Measurements from ENCODE around the gene TMEM37.

TMEM37 gene

GRCh38 chr2:119451336-119452050 lies 19.8 kb downstream of the TMEM37 start:
- H3K4me3 ChIP-seq (ENCODE audit: control insufficient read depth, low read depth, low read length): no peak overlapping the region
- DNase-seq (ENCODE audit: low read depth): no peak
- no peak for TF ChIP-seq CTCF (conservative IDR thresholded peaks at IDR 0.05; ENCODE audit: control insufficient read depth, insufficient read depth, low read depth, low read length)

GRCh38 chr2:119453972-119454593 lies 22.4 kb downstream of the TMEM37 start:
- TF ChIP-seq CTCF (conservative IDR thresholded peaks at IDR 0.05; ENCODE audit: control insufficient read depth, insufficient read depth, low read depth, low read length): no peak
- no peak overlapping the region for H3K4me3 ChIP-seq (ENCODE audit: control insufficient read depth, low read depth, low read length)
- DNase-seq (ENCODE audit: low read depth): no peak

DNA sequence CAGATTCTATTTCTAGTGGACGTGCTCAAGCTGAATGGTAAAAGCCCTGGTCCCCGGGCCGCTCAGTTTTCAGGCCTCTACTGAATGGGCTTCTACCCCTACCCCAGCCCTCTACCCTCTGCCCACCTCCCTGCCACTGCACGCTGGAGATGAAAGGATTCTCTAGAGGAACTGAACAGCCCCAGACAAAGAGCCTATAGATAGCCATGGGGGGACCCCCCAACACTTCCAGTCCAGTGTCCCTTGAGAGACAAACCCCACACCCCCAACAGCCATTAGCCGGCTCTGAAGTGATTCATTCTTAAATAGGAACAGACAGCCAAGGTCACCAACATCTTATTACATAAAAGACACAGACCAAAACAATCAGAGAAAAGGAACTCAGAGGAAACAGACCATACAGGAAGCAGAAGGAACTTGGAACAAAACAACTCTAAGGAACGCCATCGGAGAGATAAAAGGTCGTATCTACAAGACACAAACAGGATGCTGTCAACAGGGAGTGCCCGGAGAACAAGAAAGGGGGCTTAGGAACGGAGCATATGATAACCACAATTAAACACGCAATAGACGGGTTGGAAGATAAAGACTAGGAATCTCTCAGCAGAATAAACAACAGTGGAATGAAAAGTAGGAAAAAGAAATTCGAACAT lies 23.5 kb downstream of the TMEM37 start:
- no peak overlapping the region for H3K4me3 ChIP-seq (ENCODE audit: control insufficient read depth, low read depth, low read length)
- TF ChIP-seq CTCF (conservative IDR thresholded peaks at IDR 0.05; ENCODE audit: control insufficient read depth, insufficient read depth, low read depth, low read length): no peak
- no peak for DNase-seq (ENCODE audit: low read depth)

GRCh38 chr2:119460076-119460475 lies 28.4 kb downstream of the TMEM37 start:
- H3K4me3 ChIP-seq (ENCODE audit: control insufficient read depth, low read depth, low read length): no peak overlapping the region
- no peak for DNase-seq (ENCODE audit: low read depth)
- no peak for TF ChIP-seq CTCF (conservative IDR thresholded peaks at IDR 0.05; ENCODE audit: control insufficient read depth, insufficient read depth, low read depth, low read length)

DNA sequence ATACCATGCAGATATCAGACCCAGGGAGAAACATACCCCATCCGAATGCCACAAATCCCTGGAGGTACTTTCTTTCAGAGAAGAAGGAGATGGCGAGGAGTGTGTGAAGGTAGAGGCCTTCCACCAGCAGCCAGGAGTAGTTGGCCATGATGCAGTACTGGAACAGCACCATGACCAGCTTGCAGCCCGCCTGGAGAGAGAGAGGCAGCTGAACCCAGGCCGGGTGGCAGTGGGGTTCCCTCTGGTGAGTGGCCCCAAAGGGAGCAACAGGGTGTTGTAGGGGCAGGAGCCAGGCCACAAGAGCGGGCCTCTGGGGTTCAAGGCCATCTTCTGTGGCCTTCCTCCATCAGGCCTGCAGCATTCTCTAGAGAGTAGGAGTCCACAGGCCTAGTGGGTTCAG lies 30.2 kb downstream of the TMEM37 start:
- DNase-seq (ENCODE audit: low read depth): no peak

DNA sequence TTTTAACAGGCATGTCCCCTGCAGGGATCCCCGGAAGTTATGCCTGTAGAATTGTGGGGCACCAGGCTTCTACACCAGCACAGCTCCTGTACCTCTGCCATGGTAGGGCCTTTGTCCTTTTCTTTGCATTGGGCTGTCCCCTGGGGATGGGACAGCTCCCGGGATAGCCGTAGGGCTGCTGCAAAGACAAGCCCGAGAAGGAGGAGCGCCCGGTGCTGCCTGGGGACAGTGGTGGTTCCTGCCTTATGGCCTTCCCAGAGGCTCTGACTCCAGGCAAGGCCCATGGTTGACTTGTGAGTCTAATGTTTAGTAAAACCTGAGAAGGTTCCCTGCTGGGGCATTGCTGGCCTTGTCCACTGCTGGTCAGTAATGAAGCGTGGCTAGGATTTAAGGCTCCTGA lies 30.9 kb downstream of the TMEM37 start:
- no peak for TF ChIP-seq CTCF (conservative IDR thresholded peaks at IDR 0.05; ENCODE audit: control insufficient read depth, insufficient read depth, low read depth, low read length)
- H3K4me3 ChIP-seq (ENCODE audit: control insufficient read depth, low read depth, low read length): no peak overlapping the region
- no peak for DNase-seq (ENCODE audit: low read depth)

More for the DNA sequence above, 30.2 kb downstream of the TMEM37 start:
- no peak overlapping the region for H3K4me3 ChIP-seq (ENCODE audit: control insufficient read depth, low read depth, low read length)
- TF ChIP-seq CTCF (conservative IDR thresholded peaks at IDR 0.05; ENCODE audit: control insufficient read depth, insufficient read depth, low read depth, low read length): no peak

Data from fibroblast of mammary gland (primary cell).